Measurements from ENCODE around the gene FRZB. TPM values are rescaled to one million over a fixed set of nuclear protein-coding genes. Genes with fewer than 3 reads are reported as not detected.
"Not testable (repeated sequence)": the region's sequence is repeated elsewhere in the genome, so short reads cannot be mapped to it uniquely, and the experiment has no call there.

Gene FRZB, protein sequence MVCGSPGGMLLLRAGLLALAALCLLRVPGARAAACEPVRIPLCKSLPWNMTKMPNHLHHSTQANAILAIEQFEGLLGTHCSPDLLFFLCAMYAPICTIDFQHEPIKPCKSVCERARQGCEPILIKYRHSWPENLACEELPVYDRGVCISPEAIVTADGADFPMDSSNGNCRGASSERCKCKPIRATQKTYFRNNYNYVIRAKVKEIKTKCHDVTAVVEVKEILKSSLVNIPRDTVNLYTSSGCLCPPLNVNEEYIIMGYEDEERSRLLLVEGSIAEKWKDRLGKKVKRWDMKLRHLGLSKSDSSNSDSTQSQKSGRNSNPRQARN
- 10 to 100 TPM in 2 of 4 donors, 1 to 10 TPM in 2; 9.1 to 15.7 (median 10.5) TPM for polyA plus RNA-seq (ENCODE audit: insufficient read length in 4 of 4)

DNA sequence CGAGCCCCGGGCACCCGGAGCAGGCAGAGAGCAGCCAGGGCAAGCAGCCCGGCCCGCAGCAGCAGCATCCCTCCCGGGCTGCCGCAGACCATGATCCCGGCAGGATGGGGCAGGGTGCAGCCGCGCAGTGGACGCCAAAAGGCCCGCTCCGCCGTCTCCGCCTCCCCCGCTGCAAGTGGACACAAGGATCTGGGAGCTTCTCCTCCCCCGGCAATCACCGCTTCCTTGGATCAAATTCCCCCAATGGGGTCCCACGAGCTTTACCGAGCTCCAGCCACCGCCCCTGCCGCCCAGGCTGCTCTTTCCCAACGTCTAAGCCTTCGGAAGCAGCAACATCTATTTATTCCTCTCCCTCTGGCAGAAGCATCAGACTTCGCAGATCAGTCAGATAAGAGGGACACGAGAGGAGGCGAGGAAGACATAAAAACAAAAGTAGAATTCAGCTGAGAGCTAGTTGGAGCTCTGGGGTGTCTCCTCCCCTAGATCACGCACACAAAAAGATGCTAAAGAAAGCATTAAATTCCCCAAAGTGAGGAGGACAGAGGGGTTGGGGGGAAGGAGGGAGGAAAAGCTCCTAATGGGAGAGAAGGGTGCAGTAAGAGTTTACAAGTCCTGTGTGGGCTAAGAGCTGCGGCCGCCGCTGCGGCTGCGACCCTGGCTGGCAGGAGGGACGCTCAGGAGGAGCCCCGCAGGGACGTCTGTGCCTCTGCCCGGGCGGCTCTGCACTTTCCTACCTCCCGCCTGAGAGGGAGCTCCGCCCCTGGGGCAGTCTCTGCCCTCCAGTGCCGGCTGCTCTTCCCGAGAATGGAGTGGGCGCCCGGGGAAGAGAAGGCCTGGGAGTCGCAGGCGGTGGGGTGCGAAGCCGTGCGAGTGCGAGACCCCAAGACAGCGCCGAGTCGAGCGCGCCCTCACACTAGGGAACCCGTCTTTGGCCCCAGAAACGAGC, at the start of gene FRZB:
Gene FRZB (minus strand): TSS at position 177 of the 946 bp plus-strand sequence. CDS start 85 bp downstream, at position 92.
- peak; percentile 57 to 81 (median 76) for DNase-seq (ENCODE audit: low read depth in 4 of 4, low spot score in 2 of 4)

DNA sequence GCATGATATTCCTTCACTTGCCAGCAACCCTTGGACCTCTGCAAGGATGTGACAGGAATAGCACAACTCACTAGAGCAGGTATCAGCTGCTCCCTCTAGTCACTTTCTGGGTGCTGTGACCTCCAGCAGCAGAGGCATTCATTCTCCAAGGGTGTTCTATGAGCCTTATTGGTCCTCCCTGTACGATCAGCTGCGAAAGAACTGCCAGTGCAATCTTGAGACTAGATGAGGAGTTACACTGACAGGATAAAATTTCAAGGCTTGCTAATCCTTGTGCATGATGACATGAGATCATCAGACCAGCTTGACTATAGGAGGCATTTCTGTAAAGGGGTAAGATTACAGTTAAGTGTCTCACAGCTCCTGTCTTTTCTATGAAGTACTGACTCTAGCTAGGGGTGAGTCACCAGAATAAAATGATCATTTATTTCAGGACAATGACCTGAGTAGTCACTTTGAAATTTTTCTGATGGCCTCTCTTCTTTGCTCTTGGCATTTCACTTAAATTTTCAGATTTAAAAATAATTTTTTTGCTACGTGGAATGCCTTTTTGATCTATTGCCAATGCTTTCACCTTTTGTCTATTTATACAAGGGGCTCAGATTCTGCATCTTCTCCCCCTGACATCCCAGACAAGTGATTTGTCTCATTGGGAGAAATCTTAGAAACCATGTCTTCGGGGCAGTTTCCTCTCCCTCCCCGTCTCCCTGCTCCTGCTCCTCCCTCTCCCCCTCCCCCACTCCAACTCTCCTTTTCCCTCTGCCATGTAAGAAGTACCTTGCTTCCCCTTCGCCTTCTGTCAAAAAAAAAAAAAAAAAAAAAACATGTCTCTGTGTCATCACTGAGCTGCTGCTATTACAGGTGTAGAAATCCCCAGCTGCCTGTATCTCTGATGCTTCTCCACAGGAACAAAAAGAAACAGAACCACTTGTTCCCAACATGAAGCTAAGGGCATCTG, 49.2 kb upstream of the FRZB start:
- DNase-seq (ENCODE audit: low read depth in 4 of 4, low spot score in 2 of 4) = no peak

DNA sequence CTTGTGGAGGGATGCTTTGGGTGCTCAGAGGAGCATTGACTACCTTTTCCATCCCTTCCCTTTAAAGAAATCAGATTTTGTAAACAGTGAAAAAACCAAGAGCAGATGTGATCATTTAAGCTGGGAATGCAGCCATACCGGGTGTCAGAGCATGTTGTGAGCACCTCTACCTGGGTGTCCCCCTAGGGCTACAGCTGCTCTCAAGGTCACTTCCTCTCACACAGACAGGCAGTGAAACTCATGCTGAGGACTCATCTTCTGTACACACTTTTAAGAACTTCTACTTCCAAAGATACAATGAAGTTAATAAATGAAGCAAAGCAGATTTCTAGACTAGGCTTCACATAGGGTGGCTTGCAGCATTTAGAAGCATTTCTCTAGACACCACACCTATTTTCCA, 48.4 kb upstream of the FRZB start:
- DNase-seq (ENCODE audit: low read depth in 4 of 4, low spot score in 2 of 4) = no peak

DNA sequence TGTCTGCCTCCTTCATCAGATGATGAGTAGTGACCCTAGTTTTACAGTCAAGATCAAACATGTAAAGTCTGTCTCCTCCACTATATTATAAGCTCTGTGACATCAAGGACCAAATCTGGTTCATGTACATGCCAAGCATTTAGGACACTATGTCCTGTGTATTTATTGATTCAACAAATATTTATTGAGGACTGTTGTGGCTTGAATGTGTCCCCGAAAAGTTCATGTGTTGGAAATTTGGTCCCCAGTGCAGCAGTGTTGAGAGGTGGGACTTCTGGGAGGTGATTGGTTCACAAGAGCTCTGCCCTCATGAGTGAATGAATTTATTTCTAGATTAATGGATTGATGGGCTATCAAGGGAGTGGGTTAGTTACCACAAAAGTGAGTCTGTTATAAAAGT, 46.6 kb upstream of the FRZB start:
- DNase-seq (ENCODE audit: low read depth in 4 of 4, low spot score in 2 of 4) = no peak

DNA sequence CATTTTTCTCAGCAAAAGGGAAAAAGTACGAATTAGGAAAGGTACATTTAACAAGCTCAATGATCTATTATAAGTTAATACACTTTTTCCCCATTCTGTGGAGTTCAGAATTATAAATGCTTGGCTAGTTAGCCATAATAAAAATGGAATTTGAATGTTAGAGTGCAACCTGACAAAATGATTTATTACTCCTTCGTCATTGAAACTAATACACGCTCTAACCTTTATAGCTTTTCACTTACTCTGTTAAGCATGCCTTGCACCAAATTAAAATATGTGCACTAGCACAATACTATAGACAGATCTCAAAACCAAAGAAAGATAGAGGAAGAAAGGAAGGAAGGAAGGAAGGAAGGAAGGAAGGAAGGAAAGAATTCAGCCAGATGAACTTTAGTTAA, 46.1 kb upstream of the FRZB start:
- no peak for DNase-seq (ENCODE audit: low read depth in 4 of 4, low spot score in 2 of 4)

DNA sequence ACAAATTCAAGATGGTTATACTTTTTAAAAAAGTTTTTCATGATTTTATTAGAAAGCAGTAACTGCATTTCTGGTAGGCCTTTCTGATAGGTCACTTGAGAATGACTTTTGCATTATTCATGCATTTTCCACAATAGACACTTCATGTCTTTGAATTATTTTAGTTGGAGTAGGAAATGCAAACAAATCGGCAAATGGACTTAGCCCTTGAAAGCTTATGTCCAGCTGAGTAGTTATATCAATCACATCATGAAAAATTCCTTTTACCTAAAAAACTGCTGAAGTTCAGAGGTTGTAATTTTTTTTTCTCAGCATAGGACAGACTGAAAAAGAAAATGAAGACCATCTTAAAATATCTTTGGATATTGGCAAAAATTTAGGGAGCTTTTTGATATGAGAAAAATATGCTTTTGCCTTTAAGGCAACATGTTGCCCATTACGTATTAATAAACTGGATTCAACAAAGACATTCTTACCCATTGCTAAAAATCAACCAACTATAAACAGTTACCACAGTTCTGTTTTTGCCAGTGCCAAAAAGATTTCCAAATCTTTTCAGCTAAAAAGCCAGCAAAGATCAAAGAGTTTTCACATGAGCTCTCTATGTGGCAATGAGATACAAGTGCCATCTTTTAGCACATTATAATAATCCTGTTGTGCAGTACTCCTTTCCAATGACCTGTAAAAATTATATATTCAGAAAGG, 45.5 kb upstream of the FRZB start:
- DNase-seq (ENCODE audit: low read depth in 4 of 4, low spot score in 2 of 4) = no peak

DNA sequence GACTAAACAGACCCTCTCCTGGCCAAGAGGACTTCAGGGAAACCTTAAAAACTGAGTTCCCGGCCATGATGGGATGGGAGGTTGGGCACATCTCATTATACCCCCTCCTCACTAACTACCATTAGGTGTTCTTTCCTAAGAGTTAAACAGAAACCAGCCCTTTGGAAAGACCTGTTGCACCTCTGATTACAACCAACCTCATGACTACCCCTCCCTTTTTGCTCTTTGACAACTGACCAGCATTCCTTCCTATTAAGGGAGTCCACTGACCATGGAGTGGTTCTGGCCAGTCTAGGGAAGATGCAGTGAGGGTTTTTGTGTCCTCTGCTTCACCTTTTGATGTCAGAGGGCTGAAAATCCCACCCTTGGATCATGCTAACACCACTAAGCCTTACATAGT, 44.5 kb upstream of the FRZB start:
- DNase-seq (ENCODE audit: low read depth in 4 of 4, low spot score in 2 of 4) = no peak

DNA sequence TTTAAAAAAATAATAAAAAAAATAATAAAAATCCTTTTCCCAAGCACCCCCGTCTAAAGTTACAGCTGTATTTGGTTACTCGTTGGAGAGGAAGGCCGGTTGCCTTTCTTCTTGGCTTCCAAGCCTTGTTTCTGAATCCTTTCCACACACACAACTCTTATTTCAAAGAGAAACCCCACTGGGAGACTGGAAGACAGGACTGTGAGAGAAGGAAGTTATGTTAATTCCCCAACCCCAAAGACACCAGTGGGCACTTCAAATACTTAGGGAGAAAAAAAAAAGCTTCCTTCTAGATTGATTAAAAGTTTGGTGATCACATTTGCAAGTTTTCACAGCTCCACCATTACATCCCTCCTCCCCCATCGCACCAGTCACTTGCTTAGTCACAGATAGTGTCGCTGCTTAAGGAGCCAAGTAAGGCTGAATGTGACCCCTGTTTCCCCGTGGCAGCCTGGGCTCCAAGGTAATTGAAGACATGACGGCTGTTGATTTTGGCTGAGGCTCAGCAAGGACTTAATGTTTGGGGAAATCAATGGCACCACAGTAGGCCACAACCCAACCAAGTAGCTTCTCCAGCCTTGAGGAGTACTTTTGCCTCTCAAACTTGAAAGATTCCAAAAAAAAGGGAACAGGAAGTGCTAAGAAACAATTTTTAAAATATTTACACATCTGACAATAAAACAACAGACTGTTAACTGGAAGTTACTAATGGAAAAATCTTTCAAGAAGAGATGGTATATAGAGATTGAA, 40.8 kb upstream of the FRZB start:
- no peak for DNase-seq (ENCODE audit: low read depth in 4 of 4, low spot score in 2 of 4)

DNA sequence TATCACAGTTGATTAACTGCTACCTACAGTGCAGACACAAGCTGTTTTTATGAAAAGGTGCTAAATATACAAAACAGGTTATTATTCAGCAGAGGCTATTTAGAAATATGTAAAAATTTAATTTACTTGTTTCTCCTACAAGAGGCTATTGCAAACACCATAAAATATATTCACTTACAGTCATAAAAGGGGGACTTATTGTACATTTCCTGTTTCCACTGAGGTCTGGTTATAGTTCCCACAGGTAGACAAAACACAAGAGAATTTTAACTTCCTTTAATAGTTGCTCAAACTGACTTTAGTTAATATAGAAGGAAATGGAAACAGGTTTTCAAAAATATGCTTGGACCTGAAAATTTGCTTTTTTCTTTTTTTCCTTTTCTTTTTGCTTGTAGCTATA, 40.0 kb upstream of the FRZB start:
- no peak for DNase-seq (ENCODE audit: low read depth in 4 of 4, low spot score in 2 of 4)

DNA sequence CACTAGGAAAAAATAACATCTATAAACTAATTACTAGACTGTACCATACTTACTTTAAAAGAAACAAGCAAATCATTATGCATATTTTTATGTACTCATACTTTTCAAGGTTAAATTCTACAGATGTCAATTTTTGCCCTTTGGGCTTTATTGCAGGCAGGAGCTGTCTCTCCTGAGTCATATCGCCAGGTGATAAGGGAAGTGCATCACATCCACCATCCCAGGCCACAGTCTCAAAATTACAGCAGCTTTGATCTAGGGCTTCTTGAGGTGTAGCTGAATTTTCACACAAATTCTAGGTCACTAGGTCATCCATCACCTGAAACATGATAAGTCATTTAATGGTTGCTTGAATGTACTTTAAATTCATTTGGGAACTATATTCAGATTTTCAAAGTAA, 38.4 kb upstream of the FRZB start:
- no peak for DNase-seq (ENCODE audit: low read depth in 4 of 4, low spot score in 2 of 4)

DNA sequence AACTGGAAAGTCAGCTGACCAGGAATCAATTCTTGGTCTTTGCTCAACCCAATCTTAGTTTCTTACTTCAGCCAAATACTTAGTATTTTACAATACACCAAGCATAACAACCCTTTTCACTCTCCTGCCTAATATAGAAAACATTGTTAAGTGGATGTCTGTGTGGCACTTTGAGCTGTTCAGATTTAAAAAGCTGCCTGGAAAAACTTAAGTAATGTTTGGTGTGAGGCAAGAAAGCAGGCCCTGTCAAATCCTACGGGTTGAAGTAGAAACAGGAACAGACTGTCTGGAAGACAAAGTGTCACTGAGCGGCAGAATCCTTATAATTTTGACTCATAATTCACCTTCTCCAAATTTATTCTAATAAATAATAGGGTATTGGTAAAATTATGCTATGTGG, 37.1 kb upstream of the FRZB start:
- DNase-seq (ENCODE audit: low read depth in 4 of 4, low spot score in 2 of 4) = no peak

DNA sequence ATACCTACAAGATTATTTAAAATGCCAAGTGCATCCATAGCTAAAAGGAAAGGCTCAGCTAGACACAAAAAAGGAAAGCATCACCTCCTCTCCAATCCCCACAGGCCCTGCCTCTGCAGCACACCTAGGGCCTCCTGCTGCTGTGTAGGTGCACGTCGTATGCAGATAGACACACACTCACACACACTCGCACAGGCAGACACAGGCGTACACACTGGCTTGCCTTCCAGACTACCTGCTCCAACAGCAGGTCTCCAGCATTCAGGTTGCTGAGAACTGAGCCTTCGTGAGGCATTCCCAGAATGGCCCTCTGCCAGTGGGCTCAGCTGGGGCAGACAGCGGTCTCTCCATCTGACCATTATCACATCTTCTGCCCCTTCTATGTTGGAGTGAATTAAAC, 35.3 kb upstream of the FRZB start:
- DNase-seq (ENCODE audit: low read depth in 4 of 4, low spot score in 2 of 4) = no peak

DNA sequence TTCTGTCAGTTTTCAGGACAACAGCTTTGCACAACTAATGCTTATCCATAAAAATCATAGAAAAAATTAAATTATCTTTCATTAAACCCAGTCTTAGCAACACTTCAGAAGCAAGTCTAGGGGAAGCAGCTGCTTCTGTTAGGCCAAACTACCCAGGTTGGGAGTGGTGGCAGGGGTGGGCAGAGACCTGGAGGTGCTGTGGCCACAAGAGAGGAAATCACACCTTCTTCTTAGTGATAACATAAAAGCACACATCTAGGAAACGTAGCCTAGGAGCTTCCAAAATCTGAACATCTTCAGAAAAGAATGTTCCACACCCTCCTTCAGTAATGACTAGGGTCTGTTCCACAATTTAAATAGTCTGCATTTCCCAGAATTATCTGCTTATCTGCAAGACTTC, 32.3 kb upstream of the FRZB start:
- no peak for DNase-seq (ENCODE audit: low read depth in 4 of 4, low spot score in 2 of 4)

DNA sequence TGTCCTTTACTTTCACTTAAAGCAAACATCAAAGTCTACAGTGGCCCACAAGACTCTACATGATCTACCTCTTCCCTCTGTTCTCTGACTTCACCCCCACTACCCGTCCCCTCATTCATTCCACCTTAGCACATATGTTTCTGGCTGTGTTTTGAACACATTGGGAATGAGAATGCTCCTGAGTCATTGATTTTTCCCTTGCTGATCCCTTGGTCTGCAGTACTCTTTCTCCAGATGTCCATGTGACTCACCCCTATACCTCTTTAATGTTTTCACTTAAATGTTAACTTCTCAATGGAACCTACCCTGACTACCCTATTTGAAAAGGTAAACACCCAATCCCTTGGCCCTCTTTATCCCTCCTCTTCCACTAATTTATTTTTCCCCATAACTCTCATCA, 30.7 kb upstream of the FRZB start:
- DNase-seq (ENCODE audit: low read depth in 4 of 4, low spot score in 2 of 4) = no peak

DNA sequence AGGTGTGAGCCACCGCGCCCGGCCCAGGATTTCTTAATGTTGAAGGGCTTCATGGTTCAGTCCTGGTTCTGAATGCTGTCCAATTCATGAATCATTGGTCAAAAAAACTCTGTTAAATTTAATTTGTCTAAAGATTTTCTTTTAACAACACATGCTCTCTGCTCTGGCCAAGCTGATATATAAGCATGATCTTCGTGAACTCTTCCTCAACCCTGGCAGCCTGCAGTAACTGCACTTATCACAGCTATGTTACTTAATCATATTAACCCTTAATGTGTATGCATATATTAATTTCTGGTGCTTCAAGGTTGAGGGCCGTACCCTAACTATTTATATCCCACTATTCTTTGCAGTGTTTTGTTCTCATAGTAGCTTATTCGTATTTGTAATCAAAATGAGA, 29.4 kb upstream of the FRZB start:
- DNase-seq (ENCODE audit: low read depth in 4 of 4, low spot score in 2 of 4) = no peak

DNA sequence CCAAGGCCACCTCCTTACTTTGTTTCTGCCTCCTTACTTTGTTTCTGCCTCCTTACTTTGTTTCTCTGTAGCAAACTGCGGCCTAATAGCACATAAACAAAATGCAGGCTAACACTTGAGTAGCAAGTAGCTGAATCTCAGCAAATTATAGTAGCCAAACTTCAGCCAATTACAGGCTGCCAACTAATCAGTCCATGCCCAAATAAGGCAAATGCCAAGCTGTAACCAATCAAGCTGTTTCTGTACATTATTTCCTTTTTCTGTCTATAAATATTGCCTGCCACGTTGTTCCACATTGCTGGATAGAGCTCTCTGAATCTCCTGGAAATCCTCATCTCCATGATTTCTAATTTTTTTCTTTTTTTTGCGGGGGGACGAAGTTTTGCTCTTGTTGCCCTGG, 28.7 kb upstream of the FRZB start:
- DNase-seq (ENCODE audit: low read depth in 4 of 4, low spot score in 2 of 4) = no peak

DNA sequence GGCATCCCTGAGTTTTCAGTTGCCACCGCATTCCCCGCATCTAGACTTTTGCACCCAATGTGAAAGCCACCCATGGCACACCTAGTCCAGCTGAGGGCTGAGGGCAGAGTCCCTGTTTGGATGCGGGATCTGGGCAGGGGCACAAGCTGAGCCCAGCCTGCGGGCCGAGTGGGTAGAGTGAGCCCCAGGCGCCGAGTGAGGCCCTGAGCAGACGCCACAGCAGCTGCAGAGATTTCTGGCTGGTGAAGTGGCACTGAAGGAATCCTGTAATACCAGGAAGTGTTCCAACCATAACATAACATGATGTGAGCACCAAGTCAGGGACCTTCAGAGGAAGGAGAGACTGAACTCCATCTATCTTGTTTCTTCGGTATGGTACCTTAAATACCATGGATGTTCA, 27.7 kb upstream of the FRZB start:
- DNase-seq (ENCODE audit: low read depth in 4 of 4, low spot score in 2 of 4) = no peak

DNA sequence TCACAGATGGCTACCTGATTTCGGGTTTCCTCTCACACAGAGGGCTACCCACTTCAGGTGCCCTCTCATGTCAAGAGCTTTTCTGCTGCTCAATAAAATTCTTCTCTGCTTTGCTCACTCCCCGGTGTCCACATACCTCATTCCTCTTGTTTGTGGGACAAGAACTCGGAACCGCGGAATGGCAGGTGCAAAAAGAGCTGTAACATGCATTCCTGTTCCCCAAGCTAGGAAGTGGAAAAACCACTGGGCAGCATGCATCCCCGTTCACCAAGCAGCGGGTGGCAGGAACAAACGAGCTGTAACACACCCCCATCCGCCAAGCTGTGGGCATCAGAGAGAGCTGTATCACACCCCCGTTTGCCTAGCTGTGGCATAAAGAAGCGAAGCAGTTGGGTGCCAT, 27.2 kb upstream of the FRZB start:
- no peak for DNase-seq (ENCODE audit: low read depth in 4 of 4, low spot score in 2 of 4)

DNA sequence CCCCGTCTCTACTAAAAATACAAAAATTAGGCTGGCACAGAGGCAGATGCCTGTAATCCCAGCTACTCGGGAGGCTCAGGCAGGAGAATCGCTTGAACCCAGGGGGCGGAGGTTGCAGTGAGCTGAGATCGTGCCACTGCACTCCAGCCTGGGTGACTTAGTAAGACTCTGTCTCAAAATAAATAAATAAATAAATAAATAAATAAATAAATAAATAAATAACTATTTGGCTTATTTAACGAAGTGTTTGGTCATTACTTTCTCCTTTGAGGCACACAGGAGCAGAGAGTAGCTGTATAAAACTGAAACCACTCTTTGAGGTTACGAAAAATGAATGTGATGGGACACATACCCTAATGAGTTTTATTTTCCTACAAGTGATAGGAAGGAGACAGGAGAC, 26.6 kb upstream of the FRZB start:
- not testable (repeated sequence) for DNase-seq (ENCODE audit: low read depth in 4 of 4, low spot score in 2 of 4)
